CD4-positive, CD25-positive, alpha-beta regulatory T cell (primary cell): ENCODE measurements around the gene GHITM. TPM values are rescaled to one million over a fixed set of nuclear protein-coding genes. Genes with fewer than 3 reads are reported as not detected.

ENCODE experiments used
- ATAC-seq, 2 donors: fragments of 150-1000 bp; cut with Tn5 transposase; one replicate each; pipeline ENCODE4 v1.10.0; 2021; ENCODE audit warnings: low read depth in 2 of 2, moderate number of reproducible peaks in 2 of 2, moderate library complexity in 1 of 2
- DNase-seq, 3 donors: peaks; one replicate each; pipeline versions ENCODE4 v3.0.0 to v3.0.0-alpha.2; 2012 to 2022; ENCODE audit warnings: mixed read lengths in 1 of 3
- H3K27ac ChIP-seq: one replicate; pipeline ENCODE4 v1.7.0; 2013; ENCODE audit warnings: mild to moderate bottlenecking, low read length; ENCODE audit not compliant: insufficient read depth, poor library complexity, severe bottlenecking
- H3K27me3 ChIP-seq: one replicate; pipeline ENCODE4 v1.7.0; 2013; ENCODE audit warnings: low read length; ENCODE audit not compliant: control insufficient read depth, insufficient read depth
- H3K36me3 ChIP-seq: one replicate; pipeline ENCODE4 v1.7.0; 2013; ENCODE audit warnings: mild to moderate bottlenecking, low read length, moderate library complexity; ENCODE audit not compliant: control insufficient read depth, insufficient read depth
- H3K4me1 ChIP-seq: 2 replicates; pipeline ENCODE4 v1.7.0; 2013; ENCODE audit warnings: mild to moderate bottlenecking, low read length; ENCODE audit not compliant: insufficient read depth, control insufficient read depth, poor library complexity, severe bottlenecking
- H3K4me3 ChIP-seq: one replicate; pipeline ENCODE4 v1.7.0; 2013; ENCODE audit warnings: low read depth, mild to moderate bottlenecking, low read length, moderate library complexity
- H3K9me3 ChIP-seq, 2 experiments: 1 replicate in 1 of 2; 2 replicates in 1 of 2; pipeline ENCODE4 v1.7.0; 2013; ENCODE audit warnings: low read length in 2 of 2, mild to moderate bottlenecking in 1 of 2, moderate library complexity in 1 of 2; ENCODE audit not compliant: control insufficient read depth in 2 of 2
- H3K27ac Mint-ChIP-seq, 3 donors: one replicate each; pipeline ENCODE4 v1.8.0; 2020 to 2022; ENCODE audit warnings: mild to moderate bottlenecking in 3 of 3, mixed read lengths in 3 of 3, moderate library complexity in 2 of 3
- H3K27me3 Mint-ChIP-seq: one replicate; pipeline ENCODE4 v1.8.0; 2022; ENCODE audit warnings: mild to moderate bottlenecking, mixed read lengths
- H3K36me3 Mint-ChIP-seq: one replicate; pipeline ENCODE4 v1.8.0; 2020; ENCODE audit warnings: mixed read lengths
- H3K4me1 Mint-ChIP-seq, 4 donors: one replicate each; pipeline ENCODE4 v1.8.0; 2020 to 2022; ENCODE audit warnings: mixed read lengths in 4 of 4, mild to moderate bottlenecking in 1 of 4
- H3K4me3 Mint-ChIP-seq, 4 donors: one replicate each; pipeline ENCODE4 v1.8.0; 2020 to 2022; ENCODE audit warnings: mild to moderate bottlenecking in 4 of 4, mixed read lengths in 4 of 4, moderate library complexity in 3 of 4
- H3K9me3 Mint-ChIP-seq, 7 donors: one replicate each; pipeline ENCODE4 v1.8.0; 2020 to 2022; ENCODE audit warnings: mixed read lengths in 7 of 7, mild to moderate bottlenecking in 3 of 7, moderate library complexity in 2 of 7
- polyA plus RNA-seq, 4 donors: library from polyadenylated mRNA; unstranded; fragments of 300-500 nt; fragmentation: Illumina TruSeq; gene quantifications; one replicate each; pipeline ENCODE4 v1.2.3, GENCODE V29; 2021
- total RNA-seq: library from RNA; stranded (reverse); gene quantifications from one replicate; pipeline ENCODE4 v1.2.3, GENCODE V29; 2022

Gene GHITM
- total and polyA plus RNA-seq, 5 donors from 2014 or later = 77.9 to 303 (median 279) TPM

DNA sequence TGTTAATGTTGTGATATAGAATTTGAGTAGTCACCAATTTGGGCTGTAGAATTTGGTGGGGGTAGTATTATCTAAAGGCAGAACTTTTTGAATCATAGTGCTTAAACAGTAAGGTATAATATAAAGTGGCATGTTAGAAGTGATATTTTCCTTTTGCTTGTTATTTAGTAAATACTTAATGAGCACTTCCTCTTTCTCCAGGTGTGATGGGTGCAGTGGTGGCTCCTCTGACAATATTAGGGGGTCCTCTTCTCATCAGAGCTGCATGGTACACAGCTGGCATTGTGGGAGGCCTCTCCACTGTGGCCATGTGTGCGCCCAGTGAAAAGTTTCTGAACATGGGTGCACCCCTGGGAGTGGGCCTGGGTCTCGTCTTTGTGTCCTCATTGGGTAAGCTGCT is 10.5 kb downstream of the GHITM start:
- Mint-ChIP-seq H3K4me3 (no peak overlapping the region), H3K27ac (peak overlapping the region in 1 of 3 donors; percentile 74), H3K36me3 (peaks cover 45% of the 10 kb centered on the region), H3K27me3 (no peaks in the 10 kb centered on the region), H3K9me3 (no peaks in the 10 kb centered on the region), H3K4me1 (peaks cover 6 to 14% (median 12%) of the 10 kb centered on the region in 4 donors)
- Histone ChIP-seq H3K4me3 (no peak overlapping the region), H3K27me3 (no peaks in the 10 kb centered on the region), H3K36me3 (peaks cover 85% of the 10 kb centered on the region), H3K4me1 (no peaks in the 10 kb centered on the region), H3K27ac (no peak overlapping the region), H3K9me3 (no peaks in the 10 kb centered on the region)
- no peak for ATAC-seq
- DNase-seq = no peak

DNA sequence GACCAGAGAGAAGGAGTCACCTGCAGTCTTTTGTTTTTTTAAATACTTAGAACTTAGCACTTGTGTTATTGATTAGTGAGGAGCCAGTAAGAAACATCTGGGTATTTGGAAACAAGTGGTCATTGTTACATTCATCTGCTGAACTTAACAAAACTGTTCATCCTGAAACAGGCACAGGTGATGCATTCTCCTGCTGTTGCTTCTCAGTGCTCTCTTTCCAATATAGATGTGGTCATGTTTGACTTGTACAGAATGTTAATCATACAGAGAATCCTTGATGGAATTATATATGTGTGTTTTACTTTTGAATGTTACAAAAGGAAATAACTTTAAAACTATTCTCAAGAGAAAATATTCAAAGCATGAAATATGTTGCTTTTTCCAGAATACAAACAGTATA is 13.5 kb downstream of the GHITM start:
- Histone ChIP-seq H3K4me1 (no peaks in the 10 kb centered on the region), H3K27me3 (no peaks in the 10 kb centered on the region), H3K36me3 (peaks cover 64% of the 10 kb centered on the region), H3K9me3 (no peaks in the 10 kb centered on the region), H3K27ac (no peak overlapping the region), H3K4me3 (no peak overlapping the region)
- Mint-ChIP-seq H3K4me1 (peaks cover 0 to 10% (median 8%) of the 10 kb centered on the region in 4 donors), H3K9me3 (no peaks in the 10 kb centered on the region), H3K27me3 (no peaks in the 10 kb centered on the region), H3K4me3 (no peak overlapping the region), H3K27ac (no peak overlapping the region), H3K36me3 (peaks cover 35% of the 10 kb centered on the region)
- DNase-seq (no peak), ATAC-seq (no peak)

DNA sequence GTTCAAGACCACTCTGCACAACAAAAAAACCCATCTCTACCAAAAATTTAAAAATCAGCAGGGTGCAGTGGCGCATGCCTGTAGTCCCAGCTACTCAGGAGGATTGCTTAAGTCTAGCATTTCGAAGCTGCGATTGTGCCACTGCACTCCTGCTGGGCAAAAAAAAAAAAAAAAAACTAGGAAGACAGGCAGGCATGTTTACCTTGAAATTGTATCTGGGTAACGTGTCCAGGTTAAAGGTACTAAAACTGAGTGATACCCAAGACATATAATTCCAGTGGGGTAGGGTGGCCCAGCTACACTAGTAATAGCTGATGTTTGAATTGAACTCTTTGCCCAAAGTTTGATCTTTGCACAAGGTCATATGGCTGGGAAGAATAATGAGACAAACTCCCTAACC is 16.2 kb downstream of the GHITM start:
- peaks cover 27% of the 10 kb centered on the region for H3K36me3 Mint-ChIP-seq
- H3K4me1 Mint-ChIP-seq = peaks cover 0 to 7% (median 3%) of the 10 kb centered on the region in 4 donors

DNA sequence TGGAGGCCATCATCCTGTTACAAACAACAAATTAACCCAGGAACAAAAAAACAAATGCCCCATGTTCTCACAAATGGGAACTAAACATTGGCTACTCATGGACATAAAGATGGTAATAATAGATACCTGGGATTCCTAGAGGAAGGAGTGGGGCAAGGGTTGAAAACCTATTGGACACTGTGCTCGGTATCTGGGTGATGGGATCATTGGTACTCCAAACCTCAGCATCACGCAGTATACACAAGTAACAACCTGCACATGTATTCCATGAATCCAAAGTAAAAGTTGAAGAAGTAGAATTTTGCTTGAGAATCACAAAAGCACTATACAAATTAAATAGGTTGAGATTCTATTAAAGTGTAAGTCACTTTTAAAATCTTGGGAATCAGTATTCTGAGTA is 16.7 kb downstream of the GHITM start:
- Histone ChIP-seq H3K27me3 (no peaks in the 10 kb centered on the region), H3K36me3 (peaks cover 38% of the 10 kb centered on the region), H3K9me3 (no peaks in the 10 kb centered on the region), H3K4me1 (no peaks in the 10 kb centered on the region), H3K4me3 (no peak overlapping the region), H3K27ac (no peak overlapping the region)
- Mint-ChIP-seq H3K36me3 (peaks cover 23% of the 10 kb centered on the region), H3K4me3 (no peak overlapping the region), H3K9me3 (no peaks in the 10 kb centered on the region), H3K27me3 (no peaks in the 10 kb centered on the region), H3K4me1 (peaks cover 0 to 6% (median 2%) of the 10 kb centered on the region in 4 donors), H3K27ac (peak overlapping the region in 1 of 3 donors; percentile 64)
- DNase-seq (no peak), ATAC-seq (no peak)

More for the DNA sequence above, 16.2 kb downstream of the GHITM start:
- H3K36me3 ChIP-seq = peaks cover 43% of the 10 kb centered on the region
- no peaks in the 10 kb centered on the region for H3K9me3 ChIP-seq
- H3K4me1 ChIP-seq = no peaks in the 10 kb centered on the region
- no peak overlapping the region for H3K4me3 ChIP-seq
- DNase-seq (no peak), ATAC-seq (no peak)
- Mint-ChIP-seq H3K27ac (peak overlapping the region in 2 of 3 donors; percentile 64 to 76), H3K27me3 (no peaks in the 10 kb centered on the region), H3K4me3 (no peak overlapping the region), H3K9me3 (no peaks in the 10 kb centered on the region)
- H3K27me3 ChIP-seq = no peaks in the 10 kb centered on the region
- H3K27ac ChIP-seq = no peak overlapping the region

DNA sequence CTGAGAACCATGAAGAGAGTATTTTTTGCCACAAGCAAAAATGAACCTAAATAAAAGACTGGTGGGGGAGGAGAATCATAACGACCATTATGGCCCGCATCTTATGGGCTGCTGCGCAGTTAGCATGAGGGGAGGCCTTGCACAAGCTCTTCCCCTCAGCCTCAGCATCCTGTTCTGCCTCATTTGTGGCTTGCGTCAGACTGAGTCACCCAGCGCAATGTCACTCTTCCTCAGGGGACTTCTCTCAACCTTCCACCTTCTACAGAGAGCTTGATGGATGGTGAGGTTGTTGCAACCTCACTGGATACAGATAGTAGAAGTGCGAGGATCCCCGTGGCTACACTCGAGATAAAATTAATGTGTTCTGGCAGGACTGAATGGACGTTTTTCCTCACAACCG is 17.5 kb downstream of the GHITM start:
- H3K4me1 Mint-ChIP-seq = peaks cover 0 to 6% (median under 1%) of the 10 kb centered on the region in 4 donors
- no peak for DNase-seq
- H3K27ac Mint-ChIP-seq = peak overlapping the region in 1 of 3 donors; percentile 72
- no peaks in the 10 kb centered on the region for H3K27me3 Mint-ChIP-seq
- peaks cover 20% of the 10 kb centered on the region for H3K36me3 Mint-ChIP-seq
- H3K4me3 Mint-ChIP-seq = no peak overlapping the region
- H3K4me3 ChIP-seq = no peak overlapping the region
- H3K27ac ChIP-seq = no peak overlapping the region
- H3K9me3 ChIP-seq = no peaks in the 10 kb centered on the region
- ATAC-seq = peak in 1 of 2 donors; percentile 47
- no peaks in the 10 kb centered on the region for H3K4me1 ChIP-seq
- peaks cover 2% of the 10 kb centered on the region for H3K27me3 ChIP-seq
- peaks cover 30% of the 10 kb centered on the region for H3K36me3 ChIP-seq
- H3K9me3 Mint-ChIP-seq = no peaks in the 10 kb centered on the region

DNA sequence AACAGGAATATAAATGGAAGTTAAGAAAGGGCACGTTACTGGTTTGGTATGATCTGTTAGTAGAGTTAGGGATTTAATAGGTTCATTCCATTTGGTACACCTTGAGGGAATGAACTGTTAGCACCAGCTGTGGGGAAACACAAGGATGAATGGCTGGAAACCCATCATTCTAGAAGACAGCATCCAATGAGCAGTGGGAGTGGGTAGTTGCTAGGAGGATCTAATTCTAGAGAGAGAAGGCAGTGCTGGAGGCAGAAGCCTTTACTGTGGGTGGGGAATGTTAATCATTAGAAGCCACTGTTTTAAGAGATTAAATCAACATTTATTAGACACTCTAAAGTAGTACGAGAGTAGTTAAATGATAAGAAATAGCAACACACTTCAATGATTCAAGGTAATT is 18.8 kb downstream of the GHITM start:
- H3K9me3 Mint-ChIP-seq = no peaks in the 10 kb centered on the region
- Histone ChIP-seq H3K4me3 (no peak overlapping the region), H3K4me1 (no peaks in the 10 kb centered on the region), H3K9me3 (no peaks in the 10 kb centered on the region), H3K27me3 (peaks cover 3% of the 10 kb centered on the region), H3K36me3 (peaks cover 17% of the 10 kb centered on the region), H3K27ac (no peak overlapping the region)
- H3K36me3 Mint-ChIP-seq = peaks cover 15% of the 10 kb centered on the region
- H3K27me3 Mint-ChIP-seq = peaks cover 2% of the 10 kb centered on the region
- no peak for ATAC-seq
- peaks cover 0 to 6% (median under 1%) of the 10 kb centered on the region in 4 donors for H3K4me1 Mint-ChIP-seq
- H3K27ac Mint-ChIP-seq = peak overlapping the region in 1 of 3 donors; percentile 74
- DNase-seq = no peak
- H3K4me3 Mint-ChIP-seq = no peak overlapping the region

DNA sequence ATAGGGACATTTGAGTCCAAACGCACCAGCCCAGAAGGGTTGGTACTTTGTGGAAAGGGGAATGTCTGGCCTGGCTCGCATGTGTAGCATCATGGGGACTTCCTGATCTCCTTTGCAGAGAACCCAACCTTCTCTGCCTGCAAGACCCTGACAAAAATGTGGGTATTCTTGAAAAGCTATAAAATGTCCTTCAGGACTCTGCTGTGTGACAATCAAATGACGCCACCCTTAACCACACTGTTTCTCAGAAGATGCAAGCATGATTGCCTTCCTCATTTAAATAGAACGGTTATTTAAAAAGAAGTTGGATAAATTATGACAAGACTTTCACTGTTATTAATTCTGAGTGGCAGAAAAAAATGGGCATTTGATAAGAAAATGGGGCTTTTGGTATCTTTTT is 19.2 kb downstream of the GHITM start:
- DNase-seq (no peak), ATAC-seq (no peak)
- no peaks in the 10 kb centered on the region for H3K9me3 Mint-ChIP-seq
- no peaks in the 10 kb centered on the region for H3K4me1 ChIP-seq
- H3K27me3 ChIP-seq = peaks cover 4% of the 10 kb centered on the region
- peaks cover 6% of the 10 kb centered on the region for H3K27me3 Mint-ChIP-seq
- peak overlapping the region in 1 of 3 donors; percentile 74 for H3K27ac Mint-ChIP-seq
- H3K9me3 ChIP-seq = no peaks in the 10 kb centered on the region
- H3K4me1 Mint-ChIP-seq = peaks cover 0 to 6% (median under 1%) of the 10 kb centered on the region in 4 donors
- peaks cover 13% of the 10 kb centered on the region for H3K36me3 ChIP-seq
- H3K4me3 ChIP-seq = no peak overlapping the region
- no peak overlapping the region for H3K4me3 Mint-ChIP-seq
- H3K27ac ChIP-seq = no peak overlapping the region
- H3K36me3 Mint-ChIP-seq = peaks cover 12% of the 10 kb centered on the region

DNA sequence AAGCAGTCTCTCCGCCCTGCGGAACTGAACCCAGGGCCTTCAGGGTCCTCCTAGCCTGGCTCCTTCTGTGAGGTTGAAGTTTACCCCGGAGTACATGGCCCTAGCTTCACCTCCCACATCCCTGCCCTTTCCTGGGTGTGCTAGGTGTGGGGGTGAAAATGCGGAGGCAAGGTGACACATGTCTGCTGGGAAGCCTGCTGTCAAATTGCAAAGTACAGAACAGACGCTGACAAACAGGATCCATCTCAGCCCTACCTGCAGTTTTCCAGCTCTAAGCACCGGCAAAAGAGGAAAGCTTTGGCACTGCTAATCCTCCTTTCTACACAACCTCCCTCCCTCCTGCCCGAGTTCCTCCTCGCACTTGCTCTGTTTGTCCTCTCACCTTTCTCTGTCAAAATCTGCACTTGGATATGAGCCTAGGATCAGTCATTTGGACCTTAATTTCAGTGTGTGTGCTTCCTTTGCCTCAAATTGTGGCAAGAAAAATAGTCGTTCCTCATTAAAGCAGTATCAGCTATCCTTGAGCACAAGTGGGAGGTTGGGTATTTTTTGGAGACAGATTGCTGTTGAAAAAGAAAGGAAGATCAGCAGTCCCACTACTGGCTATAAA is 19.9 kb downstream of the GHITM start:
- Mint-ChIP-seq H3K4me3 (no peak overlapping the region), H3K36me3 (peaks cover 8% of the 10 kb centered on the region), H3K27me3 (peaks cover 11% of the 10 kb centered on the region), H3K9me3 (no peaks in the 10 kb centered on the region), H3K27ac (peak overlapping the region in 2 of 3 donors; percentile 82 to 89), H3K4me1 (peaks cover 0 to 6% (median under 1%) of the 10 kb centered on the region in 4 donors)
- Histone ChIP-seq H3K27me3 (peaks cover 4% of the 10 kb centered on the region), H3K27ac (no peak overlapping the region), H3K4me1 (no peaks in the 10 kb centered on the region), H3K4me3 (no peak overlapping the region), H3K9me3 (no peaks in the 10 kb centered on the region), H3K36me3 (peaks cover 6% of the 10 kb centered on the region)
- DNase-seq = no peak
- ATAC-seq = no peak
